D341Med (cell line): ENCODE results near the gene RHBDL1.
A peak's percentile ranks its signal among the peaks of the same experiment; 100 is the strongest.

Experiments used
- DNase-seq: peaks from one replicate; pipeline ENCODE4 v3.0.0; 2012; ENCODE audit warnings: low spot score

Gene RHBDL1

DNA sequence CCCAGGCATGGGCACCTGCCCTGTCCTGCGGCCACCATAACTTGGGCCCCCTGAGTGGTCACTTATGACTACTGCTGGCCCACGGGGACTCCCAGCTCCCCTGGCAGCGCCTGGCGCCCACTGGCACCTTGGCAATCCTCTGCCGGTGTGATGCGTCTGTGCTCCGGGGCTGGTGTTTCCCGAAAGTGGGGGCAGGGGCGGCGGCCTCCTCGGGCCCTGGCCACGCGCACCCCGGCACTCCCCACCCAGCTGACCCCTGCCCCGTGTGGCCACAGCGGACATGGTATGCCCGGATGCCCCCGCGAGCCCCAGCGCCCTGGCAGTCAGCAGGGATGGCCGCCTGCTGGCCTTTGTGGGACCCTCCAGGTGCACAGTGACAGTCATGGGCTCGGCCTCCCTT is 18.0 kb upstream of the RHBDL1 start:
- DNase-seq = no peak

DNA sequence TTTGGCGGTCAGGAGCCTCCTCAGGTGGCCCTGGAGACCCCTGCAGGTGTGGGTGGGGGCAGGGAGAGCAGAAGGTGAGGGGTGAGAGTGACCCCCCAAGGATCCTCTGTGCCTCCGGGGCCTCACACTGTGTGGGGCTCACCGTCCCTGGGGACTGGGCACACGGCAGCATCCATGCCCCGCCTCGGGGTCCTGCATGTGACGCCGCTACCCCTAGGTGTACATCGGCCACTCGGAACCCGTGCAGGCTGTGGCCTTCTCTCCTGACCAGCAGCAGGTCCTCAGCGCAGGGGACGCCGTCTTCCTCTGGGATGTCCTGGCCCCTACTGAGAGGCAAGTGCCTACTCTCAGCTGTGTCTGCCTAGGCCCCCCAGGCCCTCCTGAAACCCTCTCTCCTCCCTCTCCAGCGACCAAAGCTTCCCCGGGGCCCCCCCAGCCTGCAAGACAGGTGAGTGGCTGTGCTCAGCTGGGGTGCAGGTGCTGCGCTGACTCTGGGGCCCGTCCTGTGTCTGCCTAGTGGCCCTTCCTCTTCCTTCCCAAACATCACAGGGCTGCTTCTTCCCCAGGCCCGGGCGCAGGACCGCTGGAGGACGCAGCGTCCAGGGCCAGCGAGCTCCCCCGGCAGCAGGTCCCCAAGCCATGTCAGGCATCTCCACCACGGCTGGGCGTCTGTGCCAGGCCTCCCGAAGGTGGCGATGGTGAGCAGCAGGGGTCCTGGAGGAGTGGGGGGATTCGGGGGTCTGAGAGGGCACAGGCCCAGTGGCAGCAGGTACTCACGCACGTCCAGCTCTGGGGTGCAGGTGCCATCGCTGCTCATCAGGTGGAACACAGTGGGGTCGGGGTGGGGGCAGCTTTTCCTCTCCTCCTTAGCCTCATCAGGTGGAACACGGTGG is 16.5 kb upstream of the RHBDL1 start:
- DNase-seq = no peak

DNA sequence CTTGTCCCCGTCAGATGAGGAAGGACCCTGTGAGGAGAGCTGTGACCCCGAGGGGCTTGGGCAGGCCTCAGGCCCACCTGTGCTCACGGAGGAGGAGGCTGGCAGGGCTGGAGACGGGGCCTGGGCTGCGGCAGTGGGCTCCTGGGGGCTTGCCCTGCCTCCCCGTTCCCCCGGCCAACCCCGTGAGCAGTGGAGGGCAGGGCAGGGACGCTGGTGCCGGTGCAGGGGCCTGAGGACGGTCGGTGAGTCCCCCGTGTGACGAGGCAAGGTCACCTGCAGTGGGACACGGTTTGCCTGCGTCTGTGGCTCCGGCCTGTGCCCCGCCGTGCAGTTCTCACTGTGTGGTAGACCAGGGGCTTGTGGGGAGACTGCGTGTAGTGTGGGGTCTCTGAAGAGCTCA is 15.9 kb upstream of the RHBDL1 start:
- DNase-seq = no peak

GRCh38 chr16:660132-660458 is 15.4 kb upstream of the RHBDL1 start:
- no peak for DNase-seq

DNA sequence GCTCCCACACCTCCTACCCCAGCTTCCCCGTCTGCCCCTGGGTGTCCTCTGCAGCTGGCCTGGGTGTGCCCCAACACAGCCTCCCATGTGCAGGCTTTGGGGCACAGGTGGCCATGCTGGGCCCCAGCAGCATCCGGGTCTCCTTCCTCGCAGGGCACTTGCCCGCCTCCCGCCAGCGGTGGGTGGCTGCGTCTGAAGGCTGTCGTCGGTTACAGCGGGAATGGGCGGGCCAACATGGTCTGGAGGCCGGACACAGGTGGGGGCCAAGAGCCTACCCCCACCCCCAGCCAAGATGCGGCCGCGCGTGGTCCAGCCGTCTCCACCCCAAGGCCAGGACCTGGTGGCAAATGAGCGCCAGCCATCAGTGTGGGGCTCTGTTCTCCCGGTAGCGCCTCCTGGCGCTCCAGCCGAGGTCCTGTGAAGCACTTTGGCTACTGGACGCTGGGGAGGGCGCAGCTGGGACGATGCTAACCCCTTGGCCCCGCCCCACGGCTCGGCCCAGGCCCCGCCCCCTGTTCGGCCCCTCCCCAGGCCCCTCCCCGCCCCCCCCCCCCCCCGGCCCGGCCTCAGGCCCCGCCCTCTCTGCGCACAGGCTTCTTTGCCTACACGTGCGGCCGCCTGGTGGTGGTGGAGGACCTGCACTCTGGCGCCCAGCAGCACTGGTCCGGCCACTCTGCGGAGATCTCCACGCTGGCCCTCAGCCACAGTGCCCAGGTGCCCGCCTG is 14.8 kb upstream of the RHBDL1 start:
- DNase-seq = peak; percentile 95

- no peak for DNase-seq
These were observed 14.2 kb upstream of the RHBDL1 start for GRCh38 chr16:661184-661821.

DNA sequence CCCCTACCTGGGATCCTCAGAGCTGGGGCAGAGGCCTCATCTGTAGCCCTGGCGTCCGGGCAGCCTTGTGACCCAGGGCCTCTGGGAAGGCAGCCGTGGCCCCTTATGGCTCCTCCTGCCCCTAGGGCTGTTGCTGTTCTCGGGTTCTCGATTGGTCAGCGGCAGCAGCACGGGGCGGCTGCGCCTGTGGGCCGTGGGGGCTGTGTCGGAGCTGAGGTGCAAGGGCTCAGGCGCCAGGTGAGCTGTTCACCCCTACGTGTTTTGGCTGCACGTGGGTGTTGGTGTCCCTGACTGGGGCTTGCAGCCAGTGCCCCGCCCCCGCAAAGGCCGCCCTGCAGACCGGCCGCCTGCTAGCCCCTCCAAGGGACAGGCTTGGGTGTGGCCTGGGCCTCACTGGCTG is 13.4 kb upstream of the RHBDL1 start:
- no peak for DNase-seq

DNA sequence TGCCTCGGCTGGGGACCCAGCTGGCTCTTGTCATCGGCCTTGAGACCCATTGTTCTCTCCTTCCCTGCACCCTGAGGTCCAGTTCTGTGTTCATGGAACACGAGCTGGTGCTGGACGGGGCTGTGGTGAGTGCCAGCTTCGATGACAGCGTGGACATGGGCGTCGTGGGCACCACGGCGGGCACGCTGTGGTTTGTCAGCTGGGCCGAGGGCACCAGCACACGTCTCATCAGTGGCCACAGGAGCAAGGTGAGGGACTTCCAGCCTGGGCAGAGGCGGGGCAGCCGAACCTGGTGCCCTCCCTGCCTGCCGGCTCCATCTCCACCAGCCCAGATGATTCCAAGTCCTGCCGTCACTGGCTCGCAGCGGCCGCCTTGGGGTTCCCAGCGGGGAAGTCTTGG is 12.9 kb upstream of the RHBDL1 start:
- DNase-seq = no peak

DNA sequence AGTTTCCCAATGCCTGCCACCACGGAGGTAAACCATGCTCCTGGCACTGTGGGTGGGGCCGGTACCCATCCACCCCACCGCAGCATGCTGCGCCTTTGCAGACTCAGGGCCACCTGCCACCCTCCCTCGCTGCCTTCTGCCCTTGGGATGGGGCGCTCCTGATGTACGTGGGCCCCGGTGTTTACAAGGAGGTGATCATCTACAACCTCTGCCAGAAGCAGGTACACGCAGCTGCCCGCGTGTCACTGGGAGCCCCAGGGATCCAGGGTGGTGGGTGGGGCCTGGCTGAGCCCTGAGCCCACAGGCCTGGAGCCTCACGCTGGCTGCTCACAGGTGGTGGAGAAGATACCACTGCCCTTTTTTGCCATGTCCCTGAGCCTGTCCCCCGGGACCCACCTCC is 8.9 kb upstream of the RHBDL1 start:
- no peak for DNase-seq

GRCh38 chr16:667113-667779 is 8.2 kb upstream of the RHBDL1 start:
- no peak for DNase-seq

DNA sequence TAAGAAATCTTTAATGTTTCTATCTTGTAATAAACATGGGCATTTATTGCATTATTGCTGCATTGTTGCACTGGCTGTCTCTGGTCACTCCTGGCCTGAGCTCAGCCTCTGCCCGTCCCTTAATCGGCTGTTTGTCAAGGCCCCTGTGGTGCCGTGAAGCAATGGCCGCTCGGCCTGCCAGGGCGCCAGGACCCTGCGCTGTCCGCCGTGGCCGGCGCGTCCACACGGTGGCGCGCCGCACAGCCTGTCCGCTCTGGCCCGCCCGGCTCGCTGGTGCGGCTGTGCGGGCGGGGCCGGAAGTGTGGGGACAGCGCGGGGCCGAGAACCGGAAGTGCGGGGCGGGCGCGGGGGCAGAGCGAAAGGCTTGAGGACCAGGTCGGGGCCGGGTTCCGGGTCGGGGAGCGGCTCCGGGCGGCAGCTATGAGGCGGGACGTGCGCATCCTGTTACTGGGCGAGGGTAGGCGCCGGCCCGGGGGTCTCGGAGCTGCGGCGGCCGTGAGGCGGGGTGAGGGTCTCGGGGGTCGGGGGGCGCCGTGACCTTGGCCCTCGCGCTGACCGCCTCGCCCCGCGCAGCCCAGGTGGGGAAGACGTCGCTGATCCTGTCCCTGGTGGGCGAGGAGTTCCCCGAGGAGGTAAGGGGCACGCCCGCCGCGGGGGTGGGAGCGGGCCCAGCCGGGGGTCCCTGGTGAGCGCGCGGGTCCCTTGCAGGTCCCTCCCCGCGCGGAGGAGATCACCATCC is 7.5 kb upstream of the RHBDL1 start, which contains the start of gene RHOT2:
Gene RHOT2, plus strand, starts transcription at position 353 of the 739 bp plus-strand sequence. Its CDS starts 68 bp downstream, at position 421.
- DNase-seq = peak; percentile 95

GRCh38 chr16:668519-669171 is 6.8 kb upstream of the RHBDL1 start:
- DNase-seq = peak; percentile 49

- DNase-seq = no peak
These were observed 5.8 kb upstream of the RHBDL1 start for GRCh38 chr16:669666-670065.

- DNase-seq = no peak
These were observed 4.8 kb upstream of the RHBDL1 start for GRCh38 chr16:670485-671352.

GRCh38 chr16:671353-672131 is 3.9 kb upstream of the RHBDL1 start:
- DNase-seq = peak; percentile 61

GRCh38 chr16:672371-672770 is 3.1 kb upstream of the RHBDL1 start:
- no peak for DNase-seq

- DNase-seq = no peak
These were observed 2.6 kb upstream of the RHBDL1 start for GRCh38 chr16:672851-673250.

- DNase-seq = no peak
These were observed 2.0 kb upstream of the RHBDL1 start for GRCh38 chr16:673399-673991.
